ENCODE measurements around the gene TAC3. TPM values are rescaled to one million over a fixed set of nuclear protein-coding genes. Genes with fewer than 3 reads are reported as not detected.
"Not testable (repeated sequence)": the region's sequence is repeated elsewhere in the genome, so short reads cannot be mapped to it uniquely, and the experiment has no call there.

TAC3 gene
- polyA plus RNA-seq, 4 donors: 0.39 to 5.3 (median 3.0) TPM

DNA sequence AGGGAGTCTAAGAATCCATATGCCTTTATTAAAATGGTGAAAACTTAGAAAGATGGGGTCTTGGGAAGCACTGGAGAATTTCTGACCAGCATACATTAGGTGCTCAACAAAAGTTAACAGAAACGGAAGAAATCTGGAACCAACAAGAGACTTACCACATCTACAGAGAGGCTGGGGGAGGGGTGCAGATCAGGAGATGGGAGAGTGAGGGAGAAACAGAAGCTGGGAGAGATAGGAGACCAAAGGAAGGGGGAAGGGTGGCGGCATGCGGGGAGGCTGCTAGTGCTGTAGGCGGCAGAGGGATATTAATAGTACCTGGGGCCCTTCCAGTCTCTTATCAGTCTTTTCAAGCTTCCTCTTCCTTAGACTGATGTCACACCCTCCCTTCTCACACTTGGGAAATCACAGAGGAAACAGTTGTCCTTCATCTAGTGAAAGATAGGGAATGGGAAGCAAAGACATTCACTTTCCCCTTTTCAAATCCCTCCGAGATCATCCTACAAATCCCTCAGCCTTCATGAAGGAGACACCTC, 28.1 kb downstream of the TAC3 start:
- DNase-seq (ENCODE audit: low read depth in 4 of 4, low spot score in 3 of 4): no peak

DNA sequence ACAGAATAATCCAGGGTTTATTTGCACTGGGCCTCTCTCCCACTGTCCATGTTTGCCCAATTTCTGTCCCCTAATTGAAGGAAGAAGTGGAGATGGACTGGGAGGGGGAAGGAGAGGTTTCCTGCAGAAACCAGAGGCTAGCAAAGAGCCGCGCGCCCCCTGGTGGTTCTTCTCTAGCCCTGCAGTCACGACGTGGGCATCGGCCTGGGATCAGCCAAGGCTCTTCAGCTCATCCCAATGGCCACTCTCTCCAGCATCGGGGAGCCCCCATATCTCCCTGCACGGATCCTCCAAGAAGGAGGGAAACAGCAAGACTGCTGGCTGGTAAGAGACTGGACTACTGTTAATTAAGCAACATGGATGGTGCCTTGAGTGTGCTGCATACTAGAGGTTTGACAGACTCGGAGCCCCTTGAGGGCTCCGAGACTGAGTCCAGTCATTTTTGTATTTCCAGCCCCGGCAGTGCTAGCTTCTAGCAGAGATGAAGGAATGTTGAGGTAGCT, 28.7 kb downstream of the TAC3 start:
- DNase-seq (ENCODE audit: low read depth in 4 of 4, low spot score in 3 of 4): peak; percentile 51 to 71 (median 57)

DNA sequence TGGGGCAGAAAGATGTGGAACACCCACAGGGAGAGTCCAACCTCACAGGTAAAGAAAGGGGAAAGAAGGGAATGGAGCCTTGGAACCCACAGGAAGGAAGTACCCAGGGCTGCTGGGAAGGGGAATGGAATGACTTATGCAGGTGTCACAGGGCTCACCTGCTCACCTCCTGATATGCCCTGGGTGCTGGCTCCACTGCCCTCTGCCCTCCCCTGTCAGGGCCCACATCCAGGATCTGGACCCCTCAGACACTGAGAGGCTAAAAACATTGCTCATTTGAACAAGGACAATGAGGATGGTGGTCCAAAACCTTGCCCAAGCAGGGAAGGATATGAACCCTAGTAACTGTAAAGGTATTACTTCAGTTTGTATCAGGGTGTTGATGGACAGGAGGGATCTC, 29.3 kb downstream of the TAC3 start:
- no peak for DNase-seq (ENCODE audit: low read depth in 4 of 4, low spot score in 3 of 4)

DNA sequence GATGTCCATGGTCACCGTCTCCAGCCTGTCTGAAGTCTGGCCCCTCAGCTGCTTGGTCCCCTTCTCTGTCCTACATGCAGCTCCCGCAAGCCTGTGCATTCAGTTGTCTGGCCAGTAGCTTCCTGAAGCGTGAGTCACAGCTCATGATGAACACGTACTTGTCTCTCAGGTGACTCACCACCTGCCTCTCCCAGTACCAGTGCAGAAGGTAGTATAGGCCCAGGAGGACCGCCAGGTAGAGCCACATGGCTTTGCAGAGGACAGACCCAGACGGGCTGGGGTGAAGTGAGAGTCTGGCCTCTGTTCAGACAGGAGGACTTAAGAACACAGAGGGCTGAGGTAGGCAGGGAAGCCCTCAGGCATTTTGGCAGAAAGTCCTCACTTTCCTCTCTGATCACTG, 30.6 kb downstream of the TAC3 start:
- DNase-seq (ENCODE audit: low read depth in 4 of 4, low spot score in 3 of 4): not testable (repeated sequence)

DNA sequence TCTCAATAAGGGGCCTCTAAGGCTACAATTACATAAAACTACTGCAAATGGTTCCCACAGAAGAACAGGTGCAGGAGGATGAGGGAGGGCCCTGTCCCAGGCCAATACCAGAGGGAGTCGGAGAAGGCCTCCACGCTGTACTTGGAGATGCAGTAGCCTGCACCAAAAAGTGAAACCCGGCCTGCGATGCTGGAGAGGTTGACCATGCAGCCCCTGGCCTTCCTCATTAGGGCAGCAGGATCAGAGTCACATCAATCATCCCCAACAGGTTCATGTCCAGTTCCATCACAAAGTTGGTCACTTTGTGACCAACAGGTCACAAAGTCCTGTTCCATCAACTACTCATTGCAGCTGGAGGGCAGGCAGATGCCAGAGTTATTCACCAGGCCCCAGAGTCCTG, 32.9 kb downstream of the TAC3 start:
- DNase-seq (ENCODE audit: low read depth in 4 of 4, low spot score in 3 of 4): no peak

DNA sequence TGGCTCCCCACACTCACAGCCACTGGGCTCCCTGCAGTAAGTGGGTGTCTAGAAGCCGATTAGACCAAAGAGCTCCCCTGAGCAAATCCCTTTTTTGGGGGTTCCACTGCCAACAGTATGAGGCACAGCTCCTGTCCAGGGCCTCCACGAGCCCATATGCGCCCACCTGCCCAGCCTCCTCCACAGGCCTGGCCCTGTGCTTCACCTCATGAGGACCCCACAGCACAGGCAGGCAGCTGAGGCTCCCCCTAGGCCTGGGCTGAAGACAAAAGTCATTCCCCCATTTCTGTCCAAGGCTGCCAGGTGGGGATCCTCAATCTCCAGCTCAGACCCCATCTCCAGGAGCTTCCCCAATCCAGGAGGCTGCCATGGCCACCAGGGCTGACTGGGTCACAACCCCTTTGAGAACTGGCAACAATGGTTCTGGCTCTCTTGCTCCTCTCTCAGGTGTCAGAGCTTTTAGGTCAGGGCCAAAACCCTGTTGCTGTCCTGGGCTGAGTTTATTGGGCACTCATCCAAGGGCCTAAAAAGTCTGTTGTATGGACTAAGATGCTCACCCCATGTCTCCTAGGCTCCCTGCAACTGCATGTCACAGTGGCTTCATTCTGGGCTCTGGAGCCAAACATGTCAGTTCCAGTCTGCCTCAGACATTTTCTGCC, 33.6 kb downstream of the TAC3 start:
- not testable (repeated sequence) for DNase-seq (ENCODE audit: low read depth in 4 of 4, low spot score in 3 of 4)

DNA sequence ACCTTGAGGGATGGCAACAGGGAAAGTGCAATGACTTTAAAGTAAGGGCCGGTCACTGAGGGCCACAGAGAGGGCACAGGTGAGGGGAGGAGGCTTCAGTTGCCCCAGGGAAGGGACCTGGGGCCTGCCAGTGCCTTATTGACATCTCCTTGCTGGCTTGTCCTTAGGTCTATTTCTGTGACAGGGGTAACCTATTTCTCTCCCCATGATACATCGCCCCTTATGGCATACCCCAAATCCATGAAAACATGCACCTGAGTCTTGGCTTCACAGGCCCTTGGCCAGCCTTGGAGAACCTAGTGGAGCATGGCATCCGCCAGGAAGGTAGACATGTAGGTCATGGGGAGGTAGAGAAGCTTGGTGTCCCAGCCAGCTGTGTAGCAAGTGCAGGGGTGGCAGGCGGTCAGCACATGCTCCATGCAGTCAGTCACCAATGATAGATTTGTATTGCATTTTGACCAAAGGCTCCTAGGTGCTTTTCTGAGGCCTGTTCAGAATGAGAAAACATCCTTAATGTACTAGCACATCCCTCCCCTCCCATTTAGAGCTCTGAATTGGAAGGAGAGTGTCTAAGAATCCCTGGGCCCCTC, 35.3 kb downstream of the TAC3 start:
- no peak for DNase-seq (ENCODE audit: low read depth in 4 of 4, low spot score in 3 of 4)

DNA sequence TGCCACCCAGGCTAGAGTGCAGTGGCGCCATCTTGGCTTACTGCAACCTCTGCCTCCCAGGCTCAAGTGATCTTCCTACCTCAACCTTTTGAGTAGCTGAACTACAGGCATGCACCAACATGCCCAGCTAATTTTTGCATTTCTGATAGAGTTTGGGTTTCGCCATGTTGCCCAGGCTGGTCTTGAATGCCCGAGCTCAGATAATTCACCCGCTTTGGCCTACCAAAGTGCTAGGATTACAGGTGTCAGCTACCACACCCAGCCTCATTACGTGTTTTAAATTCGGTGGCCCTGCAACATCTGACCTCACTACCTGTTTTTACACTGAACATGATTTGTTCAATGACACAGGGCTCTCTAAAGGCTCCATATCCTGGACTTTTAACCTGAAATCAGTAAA, 36.1 kb downstream of the TAC3 start:
- no peak for DNase-seq (ENCODE audit: low read depth in 4 of 4, low spot score in 3 of 4)

DNA sequence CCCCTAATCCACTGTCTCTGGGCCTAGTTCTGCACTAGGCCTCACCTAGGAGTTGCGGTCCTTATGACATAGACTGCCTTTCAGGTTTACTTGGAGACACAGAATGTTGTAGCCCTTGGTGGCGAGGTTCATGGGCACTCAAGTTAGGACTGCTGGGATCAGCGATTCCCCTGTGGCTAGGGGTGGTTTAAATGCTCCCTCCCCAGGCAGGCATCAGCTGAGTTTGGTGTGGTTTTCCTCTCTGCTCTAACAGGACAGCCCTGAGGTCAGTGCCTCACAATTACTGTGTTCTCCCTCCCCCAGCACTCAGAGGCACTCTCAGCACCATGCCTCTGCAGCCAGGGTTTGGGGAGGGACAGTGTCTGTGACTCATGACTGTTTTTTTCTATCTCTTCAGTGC, 36.7 kb downstream of the TAC3 start:
- DNase-seq (ENCODE audit: low read depth in 4 of 4, low spot score in 3 of 4): no peak

DNA sequence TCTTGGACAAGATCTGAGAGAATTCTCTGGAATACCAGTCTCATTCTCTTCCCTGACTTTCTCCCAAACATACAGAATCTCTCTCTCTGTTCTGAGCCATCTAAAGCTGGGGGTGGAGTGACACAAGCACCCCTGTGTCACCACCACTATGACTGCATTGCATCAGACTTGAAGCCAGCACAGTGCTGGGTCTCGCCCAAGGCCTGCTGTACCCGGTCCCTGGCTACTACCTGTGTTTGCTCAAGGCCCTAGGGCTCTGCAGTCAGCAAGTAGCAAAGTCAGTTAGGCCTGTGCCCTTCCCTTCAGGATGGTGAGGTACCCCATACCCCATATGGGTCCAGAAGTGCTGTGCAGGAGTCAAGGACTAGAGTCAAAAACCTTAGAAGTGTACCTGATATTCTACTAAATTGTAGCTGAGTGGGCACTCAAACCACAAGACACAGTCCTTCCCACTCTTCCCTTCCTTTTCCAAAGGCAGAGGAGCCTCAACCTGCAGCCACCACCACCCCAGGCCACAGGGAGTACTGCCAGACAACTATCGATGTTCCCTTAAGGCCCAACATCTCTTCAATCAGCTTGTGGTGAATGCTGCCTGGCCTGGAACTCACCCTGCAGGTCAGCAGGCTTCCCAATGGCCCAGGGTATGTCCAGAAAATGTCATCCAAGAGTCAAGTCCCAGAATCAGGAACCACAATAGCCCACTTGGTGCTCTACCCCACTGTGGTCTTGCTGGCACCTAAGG, 37.8 kb downstream of the TAC3 start:
- DNase-seq (ENCODE audit: low read depth in 4 of 4, low spot score in 3 of 4): no peak

DNA sequence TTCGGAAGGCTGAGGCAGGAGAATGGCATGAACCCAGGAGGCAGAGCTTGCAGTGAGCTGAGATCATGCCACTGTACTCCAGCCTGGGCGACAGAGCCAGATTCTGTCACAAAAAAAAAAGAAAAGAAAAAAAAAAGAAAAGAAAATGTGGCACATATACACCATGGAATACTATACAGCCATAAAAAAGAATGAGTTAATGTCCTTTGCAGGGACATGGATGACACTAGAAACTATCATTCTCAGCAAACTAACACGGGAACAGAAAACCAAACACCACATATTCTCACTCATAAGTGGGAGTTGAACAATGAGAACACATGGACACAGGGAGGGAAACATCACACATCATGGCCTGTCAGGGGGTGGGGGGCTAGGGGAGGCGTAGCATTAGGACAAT, 39.0 kb downstream of the TAC3 start:
- DNase-seq (ENCODE audit: low read depth in 4 of 4, low spot score in 3 of 4): not testable (repeated sequence)

DNA sequence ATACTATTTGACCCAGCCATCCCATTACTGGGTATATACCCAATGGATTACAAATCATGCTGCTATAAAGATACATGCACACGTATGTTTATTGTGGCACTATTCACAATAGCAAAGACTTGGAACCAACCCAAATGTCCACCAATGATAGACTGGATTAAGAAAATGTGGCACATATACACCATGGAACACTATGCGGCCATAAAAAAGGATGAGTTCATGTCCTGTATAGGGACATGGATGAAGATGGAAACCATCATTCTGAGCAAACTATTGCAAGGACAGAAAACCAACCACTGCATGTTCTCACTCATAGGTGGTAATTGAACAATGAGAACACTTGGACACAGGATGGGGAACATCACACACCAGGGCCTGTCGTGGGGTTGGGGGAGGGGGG, 42.1 kb downstream of the TAC3 start:
- DNase-seq (ENCODE audit: low read depth in 4 of 4, low spot score in 3 of 4): not testable (repeated sequence)

DNA sequence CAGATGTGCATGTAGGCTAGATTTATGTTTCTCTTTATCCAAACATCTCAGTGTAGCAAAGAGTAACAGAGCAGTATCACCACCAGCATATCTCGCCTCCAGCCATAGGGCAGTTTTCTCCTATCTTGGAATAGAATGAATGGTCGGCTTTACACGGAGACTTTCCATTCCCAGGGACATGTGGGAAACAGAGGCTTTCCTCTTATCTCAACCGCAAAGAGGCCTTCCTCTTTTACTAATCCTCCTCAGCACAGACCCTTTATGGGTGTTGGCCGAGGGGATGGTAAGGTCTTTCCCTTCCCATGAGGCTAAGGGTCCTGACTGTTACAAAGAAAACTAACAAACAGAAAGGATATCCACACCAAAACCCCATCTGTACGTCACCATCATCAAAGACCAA, 47.4 kb downstream of the TAC3 start:
- DNase-seq (ENCODE audit: low read depth in 4 of 4, low spot score in 3 of 4): not testable (repeated sequence)

DNA sequence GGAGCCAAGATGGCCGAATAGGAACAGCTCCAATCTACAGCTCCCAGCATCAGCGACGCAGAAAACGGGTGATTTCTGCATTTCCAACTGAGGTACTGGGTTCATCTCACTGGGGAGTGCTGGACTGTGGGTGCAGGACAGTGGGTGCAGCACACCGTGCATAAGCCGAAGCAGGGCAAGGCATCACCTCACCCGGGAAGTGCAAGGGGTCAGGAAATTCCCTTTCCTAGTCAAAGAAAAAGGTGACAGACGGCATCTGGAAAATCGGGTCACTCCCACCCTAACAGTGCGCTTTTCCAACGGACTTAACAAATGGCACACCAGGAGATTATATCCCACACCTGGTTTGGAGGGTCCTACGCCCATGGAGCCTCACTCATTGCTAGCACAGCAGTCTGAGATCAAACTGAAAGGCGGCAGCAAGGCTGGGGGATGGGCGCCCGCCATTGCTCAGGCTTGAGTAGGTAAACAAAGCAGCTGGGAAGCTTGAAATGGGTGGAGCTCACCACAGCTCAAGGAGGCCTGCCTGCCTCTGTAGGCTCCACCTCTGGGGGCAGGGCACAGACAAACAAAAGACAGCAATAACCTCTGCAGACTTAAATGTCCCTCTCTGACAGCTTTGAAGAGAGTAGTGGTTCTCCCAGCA, 50.2 kb downstream of the TAC3 start:
- not testable (repeated sequence) for DNase-seq (ENCODE audit: low read depth in 4 of 4, low spot score in 3 of 4)

DNA sequence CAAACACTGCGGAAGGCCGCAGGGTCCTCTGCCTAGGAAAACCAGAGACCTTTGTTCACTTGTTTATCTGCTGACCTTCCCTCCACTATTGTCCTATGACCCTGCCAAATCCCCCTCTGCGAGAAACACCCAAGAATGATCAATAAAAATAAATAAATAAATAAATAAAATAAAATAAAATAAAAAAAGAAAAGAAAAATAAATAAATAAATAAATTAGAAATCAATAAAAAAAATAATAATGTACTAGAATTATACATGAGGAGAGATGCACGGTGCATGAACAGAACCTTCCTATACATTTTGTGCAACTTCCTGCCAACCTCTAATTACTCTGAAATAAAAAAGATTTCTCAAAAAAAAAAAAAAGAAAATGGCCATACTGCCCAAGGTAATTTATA, 51.2 kb downstream of the TAC3 start:
- DNase-seq (ENCODE audit: low read depth in 4 of 4, low spot score in 3 of 4): not testable (repeated sequence)

DNA sequence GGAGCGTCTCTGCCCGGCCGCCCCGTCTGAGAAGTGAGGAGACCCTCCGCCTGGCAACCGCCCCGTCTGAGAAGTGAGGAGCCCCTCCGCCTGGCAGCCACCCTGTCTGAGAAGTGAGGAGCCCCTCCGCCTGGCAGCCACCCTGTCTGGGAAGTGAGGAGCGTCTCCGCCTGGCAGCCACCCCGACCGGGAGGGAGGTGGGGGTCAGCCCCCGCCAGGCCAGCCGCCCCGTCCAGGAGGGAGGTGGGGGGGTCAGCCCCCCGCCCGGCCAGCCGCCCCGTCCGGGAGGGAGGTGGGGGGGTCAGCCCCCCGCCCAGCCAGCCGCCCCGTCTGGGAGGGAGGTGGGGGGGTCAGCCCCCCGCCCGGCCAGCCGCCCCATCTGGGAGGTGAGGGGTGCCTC, 52.8 kb downstream of the TAC3 start:
- not testable (repeated sequence) for DNase-seq (ENCODE audit: low read depth in 4 of 4, low spot score in 3 of 4)

DNA sequence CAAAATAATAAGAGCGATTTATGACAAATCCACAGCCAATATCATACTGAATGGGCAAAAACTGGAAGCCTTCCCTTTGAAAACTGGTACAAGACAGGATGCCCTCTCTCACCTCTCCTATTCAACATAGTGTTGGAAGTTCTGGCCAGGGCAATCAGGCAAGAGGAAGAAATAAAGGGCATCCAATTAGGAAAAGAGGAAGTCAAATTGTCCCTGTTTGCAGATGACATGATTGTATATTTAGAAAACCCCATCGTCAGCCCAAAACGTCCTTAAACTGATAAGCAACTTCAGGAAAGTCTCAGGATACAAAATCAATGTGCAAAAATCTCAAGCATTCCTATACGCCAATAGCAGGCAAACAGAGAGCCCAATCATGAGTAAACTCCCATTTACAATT, 54.1 kb downstream of the TAC3 start:
- not testable (repeated sequence) for DNase-seq (ENCODE audit: low read depth in 4 of 4, low spot score in 3 of 4)

Data from right renal pelvis (tissue), 4 donors.